Choroid plexus epithelial cell (primary cell): Measurements from ENCODE around the gene CSNK2A2.
A peak's percentile ranks its signal among the peaks of the same experiment; 100 is the strongest.

Experiments
- DNase-seq: peaks from one replicate; pipeline ENCODE4 v3.0.0-alpha.2; 2010; ENCODE audit warnings: low read depth
- H3K4me3 ChIP-seq: 2 replicates; pipeline ENCODE4 v1.5.1; 2011; ENCODE audit warnings: low read depth, mild to moderate bottlenecking, control low read depth, low read length, moderate library complexity
- TF ChIP-seq, protein P1 (sequence below): conservative IDR thresholded peaks from 2 replicates; pipeline ENCODE4 v1.5.1; 2011; ENCODE audit warnings: low read depth, mild to moderate bottlenecking, control low read depth, inconsistent platforms, low read length, moderate library complexity

The CSNK2A2 gene

DNA sequence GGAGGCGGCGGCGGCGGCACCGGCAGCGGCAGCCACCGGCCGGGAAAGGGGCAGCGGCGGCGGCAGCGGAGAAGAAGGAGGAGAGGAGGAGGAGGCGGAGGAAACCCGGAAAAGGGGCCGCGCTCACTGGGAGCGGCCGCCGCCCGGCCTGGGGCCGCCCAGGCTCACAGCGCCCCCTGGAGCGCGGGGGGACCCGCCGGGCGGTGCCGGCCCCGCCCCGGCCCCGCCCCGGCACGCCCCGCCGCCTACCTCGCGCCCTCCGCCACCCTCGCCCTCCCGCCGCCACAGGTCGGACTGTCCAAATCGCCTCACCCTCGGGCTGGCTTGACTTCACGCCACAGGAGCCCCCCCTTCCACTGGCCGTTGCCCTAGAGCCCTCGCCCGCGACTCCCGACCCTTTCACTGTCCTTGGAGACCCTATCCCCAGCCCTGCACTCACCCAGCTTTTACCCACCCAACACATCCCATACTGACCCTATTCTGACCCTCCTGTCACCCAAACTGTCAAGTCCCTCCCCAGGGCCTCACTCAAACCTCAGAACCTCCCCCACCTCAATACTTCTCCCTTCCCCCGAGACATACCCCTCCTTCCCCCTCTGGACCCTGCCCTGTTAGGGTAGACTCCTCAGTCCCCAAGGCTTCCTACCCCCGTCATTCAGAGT lies at the start of gene CSNK2A2:
Gene CSNK2A2 (minus strand): TSS at position 85 of the 662 bp plus-strand sequence. CDS start 370 bp downstream, outside the sequence.
- peak within 1 kb of the TSS; percentile 76 for H3K4me3 ChIP-seq
- DNase-seq, result peak; percentile 64
- TF ChIP-seq, protein P1, sequence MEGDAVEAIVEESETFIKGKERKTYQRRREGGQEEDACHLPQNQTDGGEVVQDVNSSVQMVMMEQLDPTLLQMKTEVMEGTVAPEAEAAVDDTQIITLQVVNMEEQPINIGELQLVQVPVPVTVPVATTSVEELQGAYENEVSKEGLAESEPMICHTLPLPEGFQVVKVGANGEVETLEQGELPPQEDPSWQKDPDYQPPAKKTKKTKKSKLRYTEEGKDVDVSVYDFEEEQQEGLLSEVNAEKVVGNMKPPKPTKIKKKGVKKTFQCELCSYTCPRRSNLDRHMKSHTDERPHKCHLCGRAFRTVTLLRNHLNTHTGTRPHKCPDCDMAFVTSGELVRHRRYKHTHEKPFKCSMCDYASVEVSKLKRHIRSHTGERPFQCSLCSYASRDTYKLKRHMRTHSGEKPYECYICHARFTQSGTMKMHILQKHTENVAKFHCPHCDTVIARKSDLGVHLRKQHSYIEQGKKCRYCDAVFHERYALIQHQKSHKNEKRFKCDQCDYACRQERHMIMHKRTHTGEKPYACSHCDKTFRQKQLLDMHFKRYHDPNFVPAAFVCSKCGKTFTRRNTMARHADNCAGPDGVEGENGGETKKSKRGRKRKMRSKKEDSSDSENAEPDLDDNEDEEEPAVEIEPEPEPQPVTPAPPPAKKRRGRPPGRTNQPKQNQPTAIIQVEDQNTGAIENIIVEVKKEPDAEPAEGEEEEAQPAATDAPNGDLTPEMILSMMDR, result no peak

- DNase-seq, result no peak
- TF ChIP-seq, protein P1, result no peak
- no peak overlapping the region for H3K4me3 ChIP-seq
Measured at GRCh38 chr16:58243528-58244004, 45.7 kb upstream of the CSNK2A2 start.

DNA sequence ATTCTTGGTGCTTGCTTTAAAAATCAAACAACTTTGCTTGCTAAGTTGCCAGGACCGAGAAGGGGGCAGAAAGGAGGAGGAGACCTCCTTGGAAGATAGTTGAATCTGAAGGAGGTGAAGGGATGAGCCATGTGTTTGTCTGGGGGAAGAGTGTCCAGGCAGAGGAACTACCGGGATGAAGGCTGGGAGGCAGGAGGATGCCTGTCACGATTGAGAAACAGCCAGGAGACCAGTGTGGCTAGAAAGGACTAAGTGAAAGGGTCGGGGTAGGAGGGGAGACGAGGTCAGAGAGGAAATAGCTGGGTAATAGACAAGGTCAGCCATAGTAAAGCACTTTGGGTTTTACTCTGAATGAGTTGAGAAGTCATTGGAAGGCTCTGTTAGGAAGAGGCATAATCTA lies 38.9 kb upstream of the CSNK2A2 start:
- DNase-seq, result no peak
- H3K4me3 ChIP-seq, result no peak overlapping the region
- TF ChIP-seq, protein P1, result no peak

DNA sequence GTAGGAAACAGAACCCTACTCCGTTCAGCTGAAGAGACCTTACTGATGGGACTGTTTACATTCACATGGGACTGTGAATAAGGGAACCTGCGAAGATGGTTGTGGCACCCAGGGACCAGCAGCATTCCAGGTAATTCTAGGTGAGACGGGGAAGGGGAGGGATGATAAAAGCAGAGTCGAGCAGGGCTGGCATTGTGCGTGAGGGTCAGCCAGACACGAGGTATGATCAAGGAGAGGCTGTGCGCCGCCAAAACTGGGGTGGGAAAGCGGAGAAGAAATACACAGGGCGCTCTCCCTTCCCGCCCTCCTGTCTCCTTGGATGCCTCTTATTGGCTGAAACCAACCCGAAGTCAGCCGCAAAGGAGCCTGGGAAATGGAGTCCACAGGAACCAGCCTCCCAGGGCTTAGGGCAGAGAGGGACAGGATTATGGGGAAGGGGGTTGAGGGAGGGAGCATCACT lies 38.4 kb upstream of the CSNK2A2 start:
- peak overlapping the region; percentile 53 for H3K4me3 ChIP-seq
- peak; percentile 68 for DNase-seq
- TF ChIP-seq, protein P1, result no peak

DNA sequence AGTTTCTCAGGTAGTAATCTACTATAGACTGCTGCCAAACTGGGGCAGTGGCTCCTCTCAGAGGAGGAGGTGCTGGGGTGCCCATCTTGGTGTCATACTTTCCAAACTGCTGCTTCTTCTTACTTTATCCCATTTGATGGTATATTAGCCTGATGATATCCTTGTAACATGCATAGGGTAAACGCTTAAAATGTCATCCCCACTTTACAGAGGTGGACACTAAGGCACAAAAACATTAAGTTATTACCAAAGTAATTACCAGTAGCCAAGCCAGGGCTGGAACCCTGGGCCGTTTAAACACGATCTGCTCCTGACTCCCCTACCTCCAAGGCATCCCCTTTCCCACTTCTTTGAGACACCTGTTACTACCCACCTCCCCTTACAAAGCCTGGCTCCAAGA lies 37.8 kb upstream of the CSNK2A2 start:
- TF ChIP-seq, protein P1, result no peak
- H3K4me3 ChIP-seq, result no peak overlapping the region

GRCh38 chr16:58234831-58235595 lies 37.1 kb upstream of the CSNK2A2 start:
- DNase-seq, result no peak
- TF ChIP-seq, protein P1, result no peak
- no peak overlapping the region for H3K4me3 ChIP-seq

More for the DNA sequence above, 37.8 kb upstream of the CSNK2A2 start:
- no peak for DNase-seq
